ENCODE measurements around the gene CHST11.

DNA sequence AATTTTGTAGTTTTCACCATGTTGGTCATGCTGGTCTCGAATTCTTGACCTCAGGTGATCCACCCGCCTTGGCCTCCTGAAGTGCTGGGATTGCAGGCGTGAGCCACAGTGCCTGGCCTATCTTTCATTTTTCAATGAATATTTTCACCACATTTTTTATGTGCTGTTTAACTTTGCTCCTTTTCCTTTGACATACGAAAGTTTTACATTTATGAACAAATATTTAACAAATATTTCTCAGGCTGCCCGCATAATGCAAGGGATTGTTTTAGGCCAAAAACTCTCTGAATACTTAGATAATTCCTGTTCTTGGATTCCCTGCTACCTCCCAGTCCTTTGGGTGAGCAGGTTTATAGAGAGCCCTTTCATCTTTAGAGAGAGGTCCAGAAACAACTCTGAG, 8.7 kb upstream of the CHST11 start:
- TF ChIP-seq, protein P1, sequence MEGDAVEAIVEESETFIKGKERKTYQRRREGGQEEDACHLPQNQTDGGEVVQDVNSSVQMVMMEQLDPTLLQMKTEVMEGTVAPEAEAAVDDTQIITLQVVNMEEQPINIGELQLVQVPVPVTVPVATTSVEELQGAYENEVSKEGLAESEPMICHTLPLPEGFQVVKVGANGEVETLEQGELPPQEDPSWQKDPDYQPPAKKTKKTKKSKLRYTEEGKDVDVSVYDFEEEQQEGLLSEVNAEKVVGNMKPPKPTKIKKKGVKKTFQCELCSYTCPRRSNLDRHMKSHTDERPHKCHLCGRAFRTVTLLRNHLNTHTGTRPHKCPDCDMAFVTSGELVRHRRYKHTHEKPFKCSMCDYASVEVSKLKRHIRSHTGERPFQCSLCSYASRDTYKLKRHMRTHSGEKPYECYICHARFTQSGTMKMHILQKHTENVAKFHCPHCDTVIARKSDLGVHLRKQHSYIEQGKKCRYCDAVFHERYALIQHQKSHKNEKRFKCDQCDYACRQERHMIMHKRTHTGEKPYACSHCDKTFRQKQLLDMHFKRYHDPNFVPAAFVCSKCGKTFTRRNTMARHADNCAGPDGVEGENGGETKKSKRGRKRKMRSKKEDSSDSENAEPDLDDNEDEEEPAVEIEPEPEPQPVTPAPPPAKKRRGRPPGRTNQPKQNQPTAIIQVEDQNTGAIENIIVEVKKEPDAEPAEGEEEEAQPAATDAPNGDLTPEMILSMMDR (IDR thresholded peaks at IDR 0.05): no peak
- no peak for TF ChIP-seq POLR2A (IDR thresholded peaks at IDR 0.05)
